AG08395 (cell line): Measurements from ENCODE around the gene QKI.
A peak's percentile ranks its signal among the peaks of the same experiment; 100 is the strongest.
"Not testable (repeated sequence)": the region's sequence is repeated elsewhere in the genome, so short reads cannot be mapped to it uniquely, and the experiment has no call there.

ENCODE experiments used
- DNase-seq: peaks from one replicate; pipeline ENCODE4 v3.0.0; 2012; ENCODE audit warnings: mixed read lengths, low spot score

QKI gene

DNA sequence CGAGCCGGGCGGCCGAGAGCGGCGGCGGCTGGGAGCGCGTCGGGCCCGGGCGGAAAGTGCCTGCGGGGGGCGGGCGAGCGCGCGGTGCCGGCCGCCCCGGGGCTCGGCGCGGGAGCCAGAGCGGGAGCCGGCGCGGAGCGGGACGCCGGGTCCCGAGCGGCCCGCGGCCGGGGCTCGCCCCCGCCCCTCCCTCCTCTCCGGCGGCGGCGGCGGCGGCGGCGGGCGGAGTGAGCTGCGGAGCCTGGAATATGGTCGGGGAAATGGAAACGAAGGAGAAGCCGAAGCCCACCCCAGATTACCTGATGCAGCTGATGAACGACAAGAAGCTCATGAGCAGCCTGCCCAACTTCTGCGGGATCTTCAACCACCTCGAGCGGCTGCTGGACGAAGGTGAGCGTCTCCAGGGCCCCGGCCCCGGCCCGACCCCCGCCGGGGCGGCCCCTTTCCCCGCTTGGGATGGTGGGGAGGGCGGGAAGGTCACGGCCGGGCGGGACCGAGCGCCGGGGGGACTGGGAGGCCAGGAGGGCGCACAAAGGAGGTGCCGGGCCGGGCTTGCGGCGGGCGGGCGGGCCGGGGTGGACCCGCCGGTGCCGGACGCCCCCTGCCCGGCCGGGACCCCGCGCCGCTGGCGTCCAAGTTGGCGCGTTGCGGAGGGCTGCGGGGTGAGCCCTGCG is 565 bp downstream of the QKI start:
- no peak for DNase-seq

DNA sequence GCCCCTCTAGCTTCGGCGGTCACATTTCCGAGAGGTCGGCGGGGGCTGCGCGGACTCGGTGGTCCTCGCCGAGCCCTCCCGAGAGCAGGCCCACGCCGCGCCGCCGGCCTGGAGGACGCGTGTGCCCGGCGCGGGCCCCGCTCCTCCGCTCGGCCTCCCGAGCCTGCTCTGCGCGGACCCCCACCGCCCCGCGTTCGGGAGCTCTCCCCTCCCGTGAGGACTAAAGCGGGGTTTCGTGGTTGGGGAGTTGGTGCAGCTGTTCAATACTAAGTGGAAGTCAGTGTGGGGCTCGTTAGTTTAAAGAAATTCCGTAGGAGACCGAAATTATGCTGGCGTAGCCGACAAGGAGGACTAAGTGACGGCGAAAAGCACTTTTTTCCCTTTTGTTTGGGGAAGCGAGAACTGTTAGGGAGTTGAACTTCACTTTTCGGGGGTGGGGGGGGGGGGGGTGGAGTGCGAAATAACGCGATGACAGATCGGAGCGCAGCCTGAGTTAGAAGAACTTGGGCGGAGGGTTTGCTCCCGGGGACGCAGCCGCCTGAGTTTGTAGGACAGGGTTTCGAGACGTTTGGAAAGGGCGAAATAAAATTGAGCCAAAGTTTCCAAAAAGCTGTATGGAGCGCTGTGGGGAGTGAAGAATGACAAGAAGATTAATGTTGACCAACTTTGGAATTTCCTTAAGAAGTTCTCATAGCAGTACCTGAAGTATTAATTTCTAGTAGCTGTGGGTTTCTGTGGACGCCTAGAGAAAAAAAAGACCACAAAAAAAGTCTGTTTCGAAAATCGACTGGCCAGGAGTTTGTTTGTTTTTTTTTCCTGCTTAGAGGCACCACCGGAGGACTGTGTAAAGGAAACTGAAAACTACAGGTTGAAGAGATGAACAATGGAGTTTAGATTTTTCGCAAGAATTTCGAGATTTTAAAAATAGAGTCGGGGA is 1.4 kb downstream of the QKI start:
- peak; percentile 58 for DNase-seq

DNA sequence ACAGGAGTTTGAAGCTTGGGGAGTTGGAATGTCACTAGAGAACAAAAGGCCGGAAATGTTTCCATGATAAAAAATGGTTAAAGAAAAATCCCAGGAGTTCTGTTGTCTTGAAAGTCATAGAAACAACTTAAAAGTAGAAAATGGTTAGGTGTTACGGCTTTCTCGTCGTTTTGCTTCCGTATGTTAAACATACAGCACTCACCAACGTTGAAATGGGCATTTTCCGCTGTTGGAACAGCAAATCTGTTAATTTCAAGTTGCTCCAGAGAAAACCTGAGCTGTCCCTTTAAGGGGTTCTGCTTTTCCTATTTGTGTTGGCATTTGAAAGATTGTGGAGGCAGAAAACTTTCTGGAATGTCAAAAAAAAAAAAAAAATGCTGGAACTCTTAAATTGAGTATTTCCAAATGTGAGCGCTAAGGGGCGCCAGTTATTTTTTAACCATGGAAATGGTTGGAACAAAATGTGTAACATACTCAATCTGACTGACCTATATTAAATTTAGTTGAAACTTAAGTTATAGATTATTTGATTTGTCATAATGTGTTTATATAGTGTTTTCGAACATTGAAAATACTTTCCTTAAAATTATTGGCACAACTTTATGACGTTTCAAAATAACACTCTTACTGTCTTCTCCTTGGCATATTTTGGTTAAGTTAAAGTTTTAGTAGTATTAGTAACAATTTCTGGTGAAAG is 2.2 kb downstream of the QKI start:
- DNase-seq = peak; percentile 69

GRCh38 chr6:163417595-163417994 is 3.1 kb downstream of the QKI start:
- DNase-seq = no peak

DNA sequence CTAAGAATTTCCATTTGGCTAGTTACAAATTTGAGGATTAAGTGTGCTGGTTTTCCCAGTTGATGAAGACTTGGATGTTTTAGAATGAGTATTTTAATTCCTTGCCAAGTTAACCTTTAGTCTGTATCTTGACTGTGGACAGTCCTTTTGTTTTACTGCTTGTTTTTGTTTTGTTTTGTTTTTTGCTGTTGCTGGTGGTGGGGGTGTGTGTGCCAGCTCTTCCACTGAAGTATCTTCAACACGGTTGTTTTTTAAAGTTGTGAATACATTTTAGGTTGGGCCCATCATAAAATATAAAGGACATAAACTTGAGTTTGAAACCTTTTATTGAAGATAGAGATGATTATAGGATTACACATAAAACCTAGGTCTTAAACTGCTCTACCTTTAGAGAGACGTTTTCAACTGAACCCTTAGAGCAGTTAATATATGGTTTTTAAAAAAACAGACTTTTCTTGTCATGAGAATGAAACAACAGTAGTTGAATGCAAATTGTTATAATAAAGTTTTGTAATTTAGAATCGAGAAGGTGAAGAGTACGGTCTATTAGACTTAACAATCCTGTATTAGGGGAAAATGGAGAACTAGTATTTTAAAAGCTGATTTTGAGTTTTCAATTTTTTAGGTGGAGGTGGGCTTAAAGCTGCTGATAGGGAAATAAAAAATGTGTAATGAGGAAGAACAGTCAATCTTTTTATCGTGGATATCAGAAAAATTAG is 4.0 kb downstream of the QKI start:
- DNase-seq = no peak

GRCh38 chr6:163419413-163420288 is 5.1 kb downstream of the QKI start:
- no peak for DNase-seq

DNA sequence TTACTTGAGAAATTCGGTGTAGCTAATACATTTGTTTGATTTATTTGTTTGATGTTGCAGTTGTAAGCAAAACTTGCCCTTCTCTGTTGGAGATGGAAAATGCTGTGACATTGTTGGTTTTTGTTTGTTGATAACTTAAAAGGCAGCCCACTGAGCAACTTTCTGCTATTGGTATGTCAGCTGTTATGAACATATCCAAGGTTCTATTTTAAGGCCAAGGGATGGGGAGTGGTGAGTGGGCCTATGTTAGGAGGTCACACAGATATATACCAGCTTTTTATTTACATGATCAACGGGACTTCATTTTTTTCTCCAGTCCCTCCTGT is 5.7 kb downstream of the QKI start:
- DNase-seq = no peak

GRCh38 chr6:163422550-163422949 is 8.0 kb downstream of the QKI start:
- DNase-seq = no peak

DNA sequence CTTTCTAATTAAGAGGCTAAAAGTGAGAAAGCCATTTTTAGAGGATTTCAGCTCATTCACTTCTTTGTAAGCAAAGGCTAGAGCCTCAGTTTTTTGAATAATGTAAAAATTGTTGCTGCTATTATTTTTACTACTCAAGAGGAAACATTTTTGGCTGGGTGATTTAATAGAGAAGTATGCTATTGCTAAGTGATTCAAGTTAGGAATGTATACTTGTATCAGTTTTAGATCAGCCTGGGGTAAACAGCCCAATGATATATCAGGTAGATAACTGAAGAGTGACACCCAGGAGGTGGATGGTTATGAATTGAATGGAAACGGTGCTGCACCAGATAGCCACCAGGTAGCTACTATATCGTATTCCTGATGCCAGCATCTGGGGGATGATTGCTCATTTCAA is 9.2 kb downstream of the QKI start:
- DNase-seq = no peak

GRCh38 chr6:163427498-163428254 is 13.2 kb downstream of the QKI start:
- peak; percentile 42 for DNase-seq

GRCh38 chr6:163428373-163428772 is 13.9 kb downstream of the QKI start:
- no peak for DNase-seq

- no peak for DNase-seq
These were observed 15.4 kb downstream of the QKI start for GRCh38 chr6:163429858-163430448.

GRCh38 chr6:163432300-163432699 is 17.8 kb downstream of the QKI start:
- DNase-seq = no peak

DNA sequence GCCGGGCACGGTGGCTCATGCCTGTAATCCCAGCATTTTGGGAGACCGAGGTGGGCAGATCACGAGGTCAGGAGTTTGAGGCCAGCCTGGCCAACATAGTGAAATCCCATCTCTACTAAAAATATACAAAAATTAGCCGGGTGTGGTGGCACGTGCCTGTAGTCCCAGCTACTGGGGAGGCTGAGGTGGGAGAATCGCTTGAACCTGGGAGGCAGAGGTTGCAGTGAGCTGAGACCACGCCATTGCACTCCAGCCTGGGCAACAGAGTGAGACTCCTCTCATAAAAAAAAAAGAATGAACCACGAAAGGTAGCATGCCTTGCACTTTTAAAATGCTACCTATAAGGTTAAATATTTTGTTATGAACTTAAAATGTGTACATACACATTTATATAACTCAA is 19.0 kb downstream of the QKI start:
- DNase-seq = not testable (repeated sequence)

GRCh38 chr6:163435023-163435422 is 20.5 kb downstream of the QKI start:
- no peak for DNase-seq

DNA sequence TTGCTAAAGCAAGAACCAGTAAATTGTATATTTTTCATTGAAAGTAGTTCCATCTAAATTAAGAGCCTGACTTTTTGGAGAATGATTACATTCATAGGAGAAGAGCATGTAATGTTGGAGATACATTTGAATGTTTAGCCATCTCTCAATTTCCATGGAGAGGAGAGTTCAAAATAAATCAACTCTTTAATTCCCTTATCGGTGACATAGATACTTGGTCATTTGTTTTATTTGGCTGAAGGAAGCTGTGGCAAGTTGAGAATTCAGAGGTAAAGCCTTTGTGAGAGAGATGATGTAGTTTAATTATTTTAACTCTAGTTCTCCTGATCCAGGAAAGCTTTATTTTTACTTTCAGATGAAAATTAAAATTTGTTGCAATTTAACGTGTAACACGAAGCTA is 22.3 kb downstream of the QKI start:
- no peak for DNase-seq

GRCh38 chr6:163437466-163437865 is 22.9 kb downstream of the QKI start:
- DNase-seq = no peak

- no peak for DNase-seq
These were observed 23.9 kb downstream of the QKI start for GRCh38 chr6:163438298-163438939.

- DNase-seq = no peak
These were observed 24.4 kb downstream of the QKI start for GRCh38 chr6:163438940-163439335.

DNA sequence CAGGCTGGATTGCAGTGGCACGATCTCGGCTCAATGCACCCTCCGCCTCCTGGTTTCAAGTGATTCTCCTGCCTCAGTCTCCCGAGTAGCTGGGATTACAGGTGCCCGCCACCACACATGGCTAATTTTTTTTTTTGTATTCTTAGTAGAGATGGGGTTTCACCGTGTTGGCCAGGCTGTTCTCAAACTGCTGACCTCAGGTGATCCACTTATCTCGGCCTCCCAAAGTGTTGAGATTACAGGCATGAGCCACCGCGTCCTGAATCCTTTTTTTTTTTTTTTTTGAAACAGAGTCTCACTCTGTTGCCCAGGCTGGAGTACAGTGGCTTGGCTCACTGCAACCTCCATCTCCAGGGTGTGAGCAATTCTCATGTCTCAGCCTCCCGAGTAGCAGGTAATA is 24.9 kb downstream of the QKI start:
- not testable (repeated sequence) for DNase-seq
